OCI-LY7 (cell line): ENCODE data around the gene STX8. TPM values are rescaled to one million over a fixed set of nuclear protein-coding genes. Genes with fewer than 3 reads are reported as not detected.

Experiments used
- BruUV-seq: library from RNA; stranded (reverse); fragments of 400-500 nt; replicated peaks from 2 replicates; lab custom pipeline; 2021; lab: Mats Ljungman, UMichigan
- CTCF ChIA-PET: fragments of 300-600 bp; sonication (Branson Sonifier 250); formaldehyde crosslinking; loops from one replicate; lab custom pipeline; 2022; ENCODE audit warnings: antibody characterized with exemption; ENCODE audit not compliant: unreplicated experiment; lab: Charles Lee
- POLR2A ChIA-PET: fragments of 300-600 bp; sonication (Branson Sonifier 250); formaldehyde crosslinking; loops from one replicate; lab custom pipeline; 2022; ENCODE audit warnings: antibody characterized with exemption; lab: Charles Lee
- DNase-seq: peaks from one replicate; pipeline ENCODE4 v3.0.0-alpha.2; 2015; ENCODE audit warnings: low spot score
- H2AFZ ChIP-seq: fragments of 200-600 bp; sonication (generic), shearing (Covaris generic); 2 replicates; pipeline ENCODE4 v1.6.1; 2014; ENCODE audit warnings: mild to moderate bottlenecking, antibody characterized with exemption, low read length, moderate library complexity
- H3K27ac ChIP-seq: fragments of 200-600 bp; sonication (generic); 2 replicates; pipeline ENCODE4 v1.5.1; 2014; ENCODE audit warnings: mixed run types, low read depth, mild to moderate bottlenecking, moderate library complexity, low read length, inconsistent platforms; ENCODE audit not compliant: poor library complexity, severe bottlenecking
- H3K36me3 ChIP-seq: fragments of 200-600 bp; sonication (generic); 2 replicates; pipeline ENCODE4 v1.6.1; 2014; ENCODE audit warnings: mild to moderate bottlenecking, antibody characterized with exemption, low read length, moderate library complexity, mixed read lengths; ENCODE audit not compliant: insufficient read depth
- H3K4me1 ChIP-seq: fragments of 200-600 bp; sonication (generic); 2 replicates; pipeline ENCODE4 v1.5.1; 2014; ENCODE audit warnings: mild to moderate bottlenecking, low read length; ENCODE audit not compliant: insufficient read depth, poor library complexity, severe bottlenecking
- H3K4me2 ChIP-seq: fragments of 200-600 bp; sonication (generic); 2 replicates; pipeline ENCODE4 v1.6.1; 2014; ENCODE audit warnings: mild to moderate bottlenecking, low read length
- H3K4me3 ChIP-seq: fragments of 200-600 bp; sonication (generic); 2 replicates; pipeline ENCODE4 v1.5.1; 2014; ENCODE audit warnings: mild to moderate bottlenecking, low read depth, low read length; ENCODE audit not compliant: poor library complexity, severe bottlenecking
- H3K79me2 ChIP-seq: fragments of 200-600 bp; sonication (generic); 2 replicates; pipeline ENCODE4 v1.6.1; 2016; ENCODE audit warnings: low read depth, mild to moderate bottlenecking, low read length, moderate library complexity, mixed read lengths; ENCODE audit not compliant: insufficient read depth
- H3K9me2 ChIP-seq: fragments of 200-600 bp; sonication (generic); 2 replicates; pipeline ENCODE4 v1.6.1; 2016; ENCODE audit warnings: mild to moderate bottlenecking, low read length, mixed read lengths; ENCODE audit not compliant: insufficient read depth
- H3K9me3 ChIP-seq: fragments of 200-600 bp; sonication (generic); 2 replicates; pipeline ENCODE4 v1.6.1; 2014; ENCODE audit warnings: mild to moderate bottlenecking, mixed run types, low read length, mixed read lengths
- H4K20me1 ChIP-seq: fragments of 200-600 bp; sonication (generic); 2 replicates; pipeline ENCODE4 v1.6.1; 2014; ENCODE audit warnings: mild to moderate bottlenecking, antibody characterized with exemption, low read length, moderate library complexity, mixed read lengths; ENCODE audit not compliant: insufficient read depth
- EZH2phosphoT487 ChIP-seq: fragments of 200-600 bp; sonication (generic); IDR thresholded peaks from 2 replicates; pipeline ENCODE4 v1.6.1; 2018; ENCODE audit warnings: low read depth, borderline replicate concordance, mild to moderate bottlenecking, mixed run types, antibody characterized with exemption, low read length, moderate library complexity, mixed read lengths
- intact Hi-C: fragments of 100-400 bp; cut with micrococcal nuclease; formaldehyde crosslinking; loops from one replicate; pipeline ENCODE4 v1.10.0; 2022; ENCODE audit not compliant: unreplicated experiment
- total RNA-seq, 2 experiments: library from RNA; depleted of rRNA in 1 of 2; stranded (reverse); fragments of >200 nt in 1 of 2; shearing (Covaris generic) in 1 of 2; gene quantifications; 2 replicates each; pipeline ENCODE4 v1.2.3, GENCODE V29; 2014 to 2022
- TF ChIP-seq, protein P1 (sequence below): fragments of 200-600 bp; sonication (generic); conservative IDR thresholded peaks from 2 replicates; pipeline ENCODE4 v1.5.1; 2014; ENCODE audit warnings: mild to moderate bottlenecking, antibody characterized with exemption, low read length, moderate library complexity, mixed read lengths

The STX8 gene
- total RNA-seq, 2 experiments from 2014 or later, result 56.7 to 69.0 TPM

DNA sequence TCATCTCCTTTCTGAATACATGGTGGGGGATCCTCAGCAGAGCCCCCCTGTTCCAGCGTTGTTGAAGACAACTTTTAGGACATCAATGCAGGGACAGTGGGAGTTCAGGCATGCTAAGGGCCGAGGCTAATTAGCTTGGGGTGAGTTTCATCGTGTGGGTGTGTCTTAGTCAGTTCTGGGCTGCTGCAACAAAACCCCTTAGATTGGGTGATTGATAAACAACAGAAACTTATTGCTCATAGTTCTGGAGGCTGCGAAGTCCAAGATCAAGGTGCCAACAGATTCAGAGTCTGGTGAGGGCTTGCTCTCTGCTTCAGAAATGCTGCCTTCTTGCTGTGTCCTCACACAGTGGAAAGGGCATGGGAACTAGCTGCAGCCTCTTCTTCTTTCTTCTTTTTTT lies 340.3 kb downstream of the STX8 start:
- no peak overlapping the region for H3K4me2 ChIP-seq
- H3K27ac ChIP-seq, result no peak overlapping the region
- H3K79me2 ChIP-seq, result no peaks in the 10 kb centered on the region
- TF ChIP-seq EZH2phosphoT487, result no peak
- TF ChIP-seq, protein P1, sequence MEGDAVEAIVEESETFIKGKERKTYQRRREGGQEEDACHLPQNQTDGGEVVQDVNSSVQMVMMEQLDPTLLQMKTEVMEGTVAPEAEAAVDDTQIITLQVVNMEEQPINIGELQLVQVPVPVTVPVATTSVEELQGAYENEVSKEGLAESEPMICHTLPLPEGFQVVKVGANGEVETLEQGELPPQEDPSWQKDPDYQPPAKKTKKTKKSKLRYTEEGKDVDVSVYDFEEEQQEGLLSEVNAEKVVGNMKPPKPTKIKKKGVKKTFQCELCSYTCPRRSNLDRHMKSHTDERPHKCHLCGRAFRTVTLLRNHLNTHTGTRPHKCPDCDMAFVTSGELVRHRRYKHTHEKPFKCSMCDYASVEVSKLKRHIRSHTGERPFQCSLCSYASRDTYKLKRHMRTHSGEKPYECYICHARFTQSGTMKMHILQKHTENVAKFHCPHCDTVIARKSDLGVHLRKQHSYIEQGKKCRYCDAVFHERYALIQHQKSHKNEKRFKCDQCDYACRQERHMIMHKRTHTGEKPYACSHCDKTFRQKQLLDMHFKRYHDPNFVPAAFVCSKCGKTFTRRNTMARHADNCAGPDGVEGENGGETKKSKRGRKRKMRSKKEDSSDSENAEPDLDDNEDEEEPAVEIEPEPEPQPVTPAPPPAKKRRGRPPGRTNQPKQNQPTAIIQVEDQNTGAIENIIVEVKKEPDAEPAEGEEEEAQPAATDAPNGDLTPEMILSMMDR, result no peak
- no peaks in the 10 kb centered on the region for H3K9me3 ChIP-seq
- POLR2A ChIA-PET, result no interaction called here
- no TSS peak for BruUV-seq
- CTCF ChIA-PET, result no interaction called here
- intact Hi-C loops, result no loop called here
- no peaks in the 10 kb centered on the region for H3K9me2 ChIP-seq
- H3K4me1 ChIP-seq, result no peaks in the 10 kb centered on the region
- H3K36me3 ChIP-seq, result no peaks in the 10 kb centered on the region
- no peak for DNase-seq
- H3K4me3 ChIP-seq, result no peak overlapping the region
- no peaks in the 10 kb centered on the region for H4K20me1 ChIP-seq
- no peak overlapping the region for H2AFZ ChIP-seq

DNA sequence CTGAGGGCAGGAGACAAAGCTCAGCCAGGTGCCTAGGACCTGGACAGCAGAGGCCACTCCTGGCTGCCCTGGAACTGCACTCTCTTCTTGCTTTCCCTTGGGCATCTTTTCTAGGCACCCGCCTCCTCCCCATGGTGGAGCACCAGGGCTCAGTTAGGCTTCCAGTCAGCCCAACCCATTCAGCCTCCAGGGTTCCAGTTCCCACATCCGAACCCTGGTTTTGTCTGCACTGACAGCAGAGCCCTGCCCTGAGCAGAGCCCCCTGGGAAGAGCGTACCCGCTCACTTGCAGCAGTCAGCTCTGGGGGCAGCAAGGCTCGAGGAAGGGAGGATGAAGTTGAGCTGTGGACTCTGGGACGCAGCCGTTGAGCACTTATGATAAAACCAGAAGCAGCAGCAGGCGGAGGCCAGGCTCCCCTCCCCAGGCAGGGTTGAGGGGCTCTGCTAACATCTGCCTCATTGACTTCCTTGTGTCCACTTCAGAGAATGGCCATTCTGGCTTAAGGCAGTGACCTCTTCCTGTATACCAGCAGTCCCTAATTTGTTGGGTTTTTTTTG lies 341.2 kb downstream of the STX8 start:
- no peak overlapping the region for H2AFZ ChIP-seq
- H4K20me1 ChIP-seq, result no peaks in the 10 kb centered on the region
- DNase-seq, result no peak
- no peak overlapping the region for H3K4me3 ChIP-seq
- intact Hi-C loops, result no loop called here
- H3K36me3 ChIP-seq, result no peaks in the 10 kb centered on the region
- no peak for TF ChIP-seq EZH2phosphoT487
- TF ChIP-seq, protein P1, result no peak
- no peaks in the 10 kb centered on the region for H3K4me1 ChIP-seq
- no peak overlapping the region for H3K27ac ChIP-seq
- no peaks in the 10 kb centered on the region for H3K9me3 ChIP-seq
- BruUV-seq, result no TSS peak
- POLR2A ChIA-PET, result no interaction called here
- no peaks in the 10 kb centered on the region for H3K9me2 ChIP-seq
- no peaks in the 10 kb centered on the region for H3K79me2 ChIP-seq
- H3K4me2 ChIP-seq, result no peak overlapping the region
- CTCF ChIA-PET, result no interaction called here

DNA sequence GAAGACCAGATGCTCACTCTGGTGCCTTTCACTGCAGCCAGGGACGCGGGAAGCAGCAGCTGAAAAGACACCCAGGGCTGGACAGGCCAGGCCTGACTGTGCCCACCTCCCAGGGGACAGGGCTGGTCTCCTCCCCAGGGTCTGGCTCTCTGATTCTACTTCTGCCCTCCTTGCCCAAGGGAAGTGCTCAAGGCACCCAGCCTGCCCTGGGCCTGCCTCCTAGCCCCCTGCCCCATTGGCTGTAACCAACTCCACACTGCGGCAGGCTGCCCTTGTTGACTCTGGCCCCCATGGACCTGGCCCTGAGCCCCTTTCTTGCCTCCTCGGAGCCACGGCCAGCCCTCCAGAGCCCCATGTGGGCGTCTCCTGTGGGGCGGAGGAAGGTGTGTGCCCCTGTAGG lies 341.9 kb downstream of the STX8 start:
- ChIA-PET POLR2A (no interaction called here), CTCF (no interaction called here)
- no peaks in the 10 kb centered on the region for H4K20me1 ChIP-seq
- H3K36me3 ChIP-seq, result no peaks in the 10 kb centered on the region
- no peak overlapping the region for H3K4me3 ChIP-seq
- no peaks in the 10 kb centered on the region for H3K79me2 ChIP-seq
- DNase-seq, result no peak
- no peaks in the 10 kb centered on the region for H3K4me1 ChIP-seq
- H2AFZ ChIP-seq, result no peak overlapping the region
- H3K9me3 ChIP-seq, result no peaks in the 10 kb centered on the region
- intact Hi-C loops, result no loop called here
- TF ChIP-seq, protein P1, result no peak
- no peak for TF ChIP-seq EZH2phosphoT487
- no TSS peak for BruUV-seq
- H3K27ac ChIP-seq, result no peak overlapping the region
- H3K4me2 ChIP-seq, result no peak overlapping the region
- H3K9me2 ChIP-seq, result no peaks in the 10 kb centered on the region
